ENCODE results near the gene IFT88.
A peak's percentile ranks its signal among the peaks of the same experiment; 100 is the strongest.

IFT88 gene

DNA sequence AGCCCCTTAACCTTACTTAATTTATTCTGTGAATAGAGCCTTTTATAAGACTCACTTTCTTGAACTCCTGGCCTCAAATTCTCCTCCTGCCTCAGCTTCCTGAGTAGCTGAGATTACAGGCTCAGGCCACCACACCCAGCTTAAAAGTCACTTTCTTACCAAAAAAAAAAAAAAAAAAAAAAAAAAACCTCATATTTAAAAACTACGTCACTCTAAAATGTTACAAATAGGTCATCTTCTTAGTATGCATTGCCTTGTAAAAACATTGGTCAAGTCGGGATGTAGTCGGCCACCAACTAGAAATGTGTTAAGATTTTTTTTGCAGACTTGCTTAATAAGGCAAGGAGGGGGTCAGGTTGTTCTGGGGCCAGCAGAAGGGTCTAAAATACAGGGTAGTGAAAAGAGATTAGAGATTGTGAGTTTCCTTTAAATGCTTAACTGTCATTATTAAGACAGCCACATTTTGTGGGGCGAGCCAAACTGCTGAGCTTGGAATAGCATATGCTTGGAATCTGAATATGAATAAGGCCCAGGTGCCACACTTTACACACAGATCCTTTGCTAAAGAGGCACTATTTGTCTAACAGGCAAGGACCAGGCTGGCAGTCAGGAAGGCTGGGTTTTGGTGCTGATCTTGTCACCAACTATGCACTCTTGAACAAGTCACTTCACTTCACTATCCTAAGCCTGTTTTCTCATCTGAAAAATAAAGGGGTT, 120.1 kb downstream of the IFT88 start:
- DNase-seq, result no peak

DNA sequence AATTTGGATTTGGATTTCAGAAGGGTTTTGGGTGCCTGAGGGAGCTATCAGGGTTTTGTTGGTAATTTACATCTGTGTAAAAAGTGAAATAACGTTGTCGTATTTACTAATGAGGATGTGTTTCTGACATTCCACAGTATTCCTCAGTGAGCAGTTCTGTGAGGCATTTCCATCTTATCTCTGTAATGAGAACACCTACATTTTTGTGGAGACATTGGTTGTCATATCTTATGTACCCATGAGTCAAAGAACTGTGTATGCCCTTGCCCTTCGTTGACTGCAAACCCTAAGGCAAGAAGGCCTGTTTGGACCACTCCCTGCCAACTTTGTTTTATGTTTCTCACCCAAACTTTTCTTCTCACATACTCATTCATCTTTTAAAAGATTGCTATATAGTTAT, 122.3 kb downstream of the IFT88 start:
- DNase-seq, result no peak

DNA sequence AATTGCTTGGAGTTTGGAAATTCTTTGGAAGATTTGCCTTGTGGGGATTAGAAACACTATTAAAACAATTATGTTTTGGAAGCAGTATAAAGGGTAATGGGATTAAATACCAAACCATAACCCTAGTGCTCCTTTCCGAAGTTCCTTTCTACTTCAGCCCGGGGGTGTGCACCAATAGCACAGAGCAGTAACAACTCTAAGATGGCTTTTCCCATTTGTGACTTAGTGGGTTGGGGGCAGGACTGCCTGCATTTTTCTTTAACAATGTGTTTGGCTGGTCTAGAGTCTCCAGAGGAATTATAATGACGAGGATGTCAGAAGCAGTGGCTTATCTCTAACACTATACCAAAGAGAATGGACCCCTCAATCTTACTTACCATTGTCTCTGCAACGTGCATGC, 124.7 kb downstream of the IFT88 start:
- no peak for DNase-seq

DNA sequence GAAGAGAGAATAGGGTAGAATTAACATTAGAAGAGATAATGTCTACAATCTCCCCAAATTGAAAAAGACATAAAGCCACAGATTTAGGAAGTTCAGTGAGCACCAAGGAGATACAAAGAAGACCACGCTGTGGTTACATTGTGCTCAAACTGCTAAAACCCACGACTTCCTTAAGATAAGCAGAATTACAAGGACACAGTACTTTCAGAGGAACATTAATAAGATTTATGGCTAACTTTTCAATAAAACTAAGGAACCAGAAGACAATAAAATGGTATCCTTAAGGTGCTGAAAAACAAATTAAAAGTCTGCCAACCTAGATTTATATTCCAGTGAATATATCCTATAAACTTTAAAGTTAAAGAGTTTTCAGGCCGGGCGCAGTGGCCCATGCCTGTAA, 129.1 kb downstream of the IFT88 start:
- no peak for DNase-seq

DNA sequence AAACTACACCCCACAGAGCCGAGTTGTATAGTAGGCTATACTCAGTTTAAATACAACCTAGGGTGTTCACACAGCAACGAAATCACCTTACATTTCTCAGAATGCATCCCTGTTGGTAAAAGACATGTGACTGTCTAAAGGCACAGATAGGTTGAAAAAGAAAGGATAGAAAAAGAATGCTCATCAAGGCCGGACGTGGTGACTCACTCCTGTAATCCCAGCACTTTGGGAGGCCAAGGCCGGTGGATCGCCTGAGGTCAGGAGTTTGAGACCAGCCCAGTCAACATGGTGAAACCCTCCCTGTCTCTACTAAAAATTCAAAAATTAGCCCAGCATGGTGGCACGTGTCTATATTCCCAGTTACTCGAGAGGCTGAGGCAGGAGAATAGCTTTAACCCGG, 132.8 kb downstream of the IFT88 start:
- no peak for DNase-seq

DNA sequence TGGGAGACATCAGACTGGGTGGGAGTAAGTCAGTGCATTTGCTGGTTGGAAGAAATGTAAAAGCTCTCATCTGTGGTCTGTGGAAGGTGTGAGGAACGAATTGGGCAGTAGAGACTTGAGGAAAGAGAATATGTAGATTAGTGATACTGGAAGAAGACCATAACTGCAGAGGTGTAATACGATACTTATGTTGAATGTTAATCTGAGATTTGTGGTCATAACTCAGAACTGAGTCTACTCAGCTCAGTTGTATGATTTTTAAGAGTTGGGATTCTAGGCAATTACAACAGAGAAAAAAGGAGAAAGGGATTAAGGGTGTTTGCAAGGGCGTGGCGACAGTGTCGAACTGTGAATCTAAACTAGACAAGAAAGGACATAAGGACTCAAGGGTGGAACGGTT, 133.3 kb downstream of the IFT88 start:
- DNase-seq, result no peak

- no peak for DNase-seq
Observed at GRCh38 chr13:20701461-20701860, 134.5 kb downstream of the IFT88 start.

- DNase-seq, result no peak
Observed at GRCh38 chr13:20702530-20702914, 135.6 kb downstream of the IFT88 start.

DNA sequence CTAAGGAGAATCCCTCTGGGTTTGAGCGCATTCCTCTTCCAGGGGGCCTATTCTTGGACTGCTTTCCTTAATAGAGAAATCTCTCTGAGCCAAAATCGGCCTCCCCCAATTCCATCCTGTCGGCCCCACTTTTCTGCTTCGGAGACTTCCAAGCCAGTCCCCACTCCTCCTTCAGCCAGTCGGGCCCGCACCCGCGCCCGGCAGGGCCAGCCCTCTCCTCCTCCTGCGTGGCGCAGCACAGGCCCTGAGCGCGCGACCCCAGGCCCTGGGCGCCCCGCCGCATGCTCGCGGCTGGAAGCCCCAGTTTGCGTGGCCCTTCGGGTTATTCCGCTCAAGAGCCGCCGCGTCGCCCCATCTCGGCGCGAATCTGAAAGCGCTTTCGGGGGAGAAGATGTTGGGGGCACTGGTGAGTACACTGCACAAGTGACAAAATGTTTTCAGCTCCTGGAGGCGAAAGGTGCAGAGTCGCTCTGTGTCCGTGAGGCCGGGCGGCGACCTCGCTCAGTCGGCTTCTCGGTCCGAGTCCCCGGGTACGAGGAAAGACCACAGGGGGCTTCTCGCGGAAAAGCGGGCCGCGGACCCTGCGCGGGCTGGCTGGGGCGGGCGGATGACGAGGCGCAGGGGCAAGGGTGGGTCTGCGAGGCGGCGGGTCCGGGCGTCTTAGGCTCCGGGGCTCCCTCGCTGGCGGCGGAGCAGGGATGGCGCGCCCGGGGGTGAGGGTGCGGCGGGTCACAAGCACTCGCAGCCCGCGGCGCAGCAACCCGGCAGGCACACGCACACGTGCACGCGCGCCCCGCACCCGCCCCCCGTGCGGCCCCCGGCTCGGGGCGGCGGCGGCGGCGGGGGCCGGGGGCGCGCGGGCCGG, 136.2 kb downstream of the IFT88 start, which contains the start of gene IL17D:
Gene IL17D, plus strand, starts transcription at position 785 of the 865 bp plus-strand sequence. CDS start 303 bp downstream, outside the sequence.
- DNase-seq, result peak; percentile 57

DNA sequence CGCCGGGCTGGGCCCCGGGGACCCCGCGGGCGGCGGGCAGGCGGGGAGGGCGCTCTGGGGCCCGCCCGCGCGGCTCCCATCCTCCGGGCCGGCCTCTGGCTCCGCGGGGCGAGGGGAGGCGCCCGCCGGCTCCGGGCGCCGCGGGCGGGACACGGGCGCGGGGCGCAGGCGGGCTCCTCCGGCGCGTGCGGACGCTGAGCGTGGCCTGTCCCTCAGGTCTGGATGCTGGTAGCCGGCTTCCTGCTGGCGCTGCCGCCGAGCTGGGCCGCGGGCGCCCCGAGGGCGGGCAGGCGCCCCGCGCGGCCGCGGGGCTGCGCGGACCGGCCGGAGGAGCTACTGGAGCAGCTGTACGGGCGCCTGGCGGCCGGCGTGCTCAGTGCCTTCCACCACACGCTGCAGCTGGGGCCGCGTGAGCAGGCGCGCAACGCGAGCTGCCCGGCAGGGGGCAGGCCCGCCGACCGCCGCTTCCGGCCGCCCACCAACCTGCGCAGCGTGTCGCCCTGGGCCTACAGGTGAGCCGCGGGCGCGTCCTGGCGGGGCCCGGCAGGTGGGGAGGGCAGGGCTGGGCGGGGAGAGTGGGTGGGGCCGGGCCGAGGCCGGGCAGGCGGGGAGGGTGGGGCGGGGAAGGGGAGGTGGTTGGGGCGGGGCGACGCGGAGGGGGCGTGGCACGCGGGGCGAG, 137.0 kb downstream of the IFT88 start:
- DNase-seq, result peak; percentile 83

- DNase-seq, result no peak
Observed at GRCh38 chr13:20704459-20705069, 137.6 kb downstream of the IFT88 start.

DNA sequence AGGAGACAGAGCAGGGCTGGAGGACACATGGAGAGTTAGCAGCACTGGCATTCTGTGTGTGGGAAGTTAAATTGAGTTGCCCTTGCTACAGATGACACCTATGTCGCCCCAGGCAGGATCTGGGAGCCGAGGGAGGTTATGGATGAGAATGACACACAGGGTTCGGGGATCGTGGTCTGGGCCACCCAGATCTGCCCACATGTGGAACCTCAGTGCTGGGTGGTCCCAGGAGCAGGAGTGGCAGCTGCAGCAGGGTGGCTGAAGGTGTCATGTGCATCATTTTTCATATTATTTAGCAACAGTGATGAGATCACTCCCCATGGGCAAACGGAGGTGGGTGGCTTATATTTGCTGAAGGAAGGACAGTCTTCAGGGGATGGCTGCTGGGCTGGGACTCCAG, 139.7 kb downstream of the IFT88 start:
- no peak for DNase-seq

DNA sequence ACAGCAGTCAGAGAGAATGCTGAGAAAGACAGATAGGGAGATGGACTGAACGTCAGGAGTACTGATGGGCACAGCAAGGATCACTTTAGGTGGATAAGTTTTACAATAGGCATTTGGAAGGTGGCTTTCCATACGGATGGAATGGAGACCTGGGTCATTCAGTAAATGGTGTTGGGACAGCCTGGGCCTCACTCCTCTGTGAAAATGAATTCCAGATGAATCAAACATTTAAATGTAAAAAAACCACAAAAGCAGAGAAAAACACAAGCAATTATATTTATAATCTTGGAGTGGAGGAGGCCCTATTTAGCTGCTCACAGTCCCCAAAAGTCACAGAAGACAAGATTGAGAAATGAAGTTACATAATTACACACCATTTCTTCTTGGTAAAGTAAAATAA, 141.3 kb downstream of the IFT88 start:
- DNase-seq, result no peak

DNA sequence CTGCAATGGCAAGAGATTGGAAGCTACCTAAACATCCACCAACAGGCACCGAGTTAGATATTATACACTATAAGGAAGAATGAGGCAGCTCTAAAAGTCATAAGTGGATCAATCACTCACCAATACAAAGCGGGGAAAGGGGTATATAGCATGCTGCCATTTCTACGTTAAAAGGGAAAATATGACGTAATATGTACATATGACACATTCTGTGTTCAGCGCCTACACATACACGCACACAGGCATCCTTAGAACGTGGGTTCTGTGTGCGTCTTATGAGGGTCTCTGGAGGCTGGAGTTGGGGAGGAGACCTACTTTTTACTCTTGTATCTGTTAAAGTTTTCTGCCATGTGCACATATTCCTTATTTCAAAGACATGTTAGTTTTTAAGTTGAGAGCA, 142.4 kb downstream of the IFT88 start:
- DNase-seq, result no peak

- no peak for DNase-seq
Observed at GRCh38 chr13:20709782-20710181, 142.8 kb downstream of the IFT88 start.

GRCh38 chr13:20711301-20712044, 144.5 kb downstream of the IFT88 start:
- no peak for DNase-seq

GRCh38 chr13:20713014-20713376, 146.0 kb downstream of the IFT88 start:
- DNase-seq, result no peak

- no peak for DNase-seq
Observed at GRCh38 chr13:20713751-20714150, 146.8 kb downstream of the IFT88 start.

- DNase-seq, result no peak
Observed at GRCh38 chr13:20714161-20714560, 147.2 kb downstream of the IFT88 start.

DNA sequence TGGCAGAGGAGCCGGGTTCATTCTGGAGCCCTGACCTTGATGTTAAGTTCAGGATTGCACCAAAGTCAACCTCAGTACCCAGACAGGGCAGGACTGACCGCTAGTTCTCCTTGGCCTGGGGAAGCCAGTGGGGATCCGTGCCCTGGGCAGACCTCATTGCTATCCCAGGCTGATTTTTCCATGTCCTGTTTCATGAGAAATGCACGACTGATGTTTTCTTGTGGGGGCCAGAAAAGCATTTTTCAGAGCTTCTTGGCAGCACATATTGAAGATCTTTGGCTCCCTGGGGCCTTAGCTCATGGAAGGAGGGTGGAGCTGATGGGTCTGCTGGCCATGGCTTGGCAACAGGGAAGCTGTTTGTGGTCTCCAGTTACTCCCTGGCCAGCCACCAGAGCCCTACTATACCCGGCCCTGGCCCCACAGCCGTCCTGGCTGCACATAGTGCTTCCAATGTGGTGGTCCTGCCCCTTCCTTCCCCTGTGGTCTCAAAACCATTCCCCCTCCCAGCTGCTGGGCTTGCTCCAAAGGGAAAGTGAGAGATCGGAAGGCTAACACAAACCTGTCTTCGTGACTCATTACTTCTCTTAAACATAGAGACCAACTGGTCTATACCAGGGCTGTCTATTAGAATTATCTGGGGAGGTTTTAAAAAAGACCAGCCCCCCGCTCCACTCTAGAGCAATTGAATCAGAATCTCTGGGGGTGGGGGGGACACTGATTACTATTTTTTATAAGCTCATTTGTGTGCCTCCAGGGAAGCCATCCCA, 147.8 kb downstream of the IFT88 start:
- no peak for DNase-seq

DNA sequence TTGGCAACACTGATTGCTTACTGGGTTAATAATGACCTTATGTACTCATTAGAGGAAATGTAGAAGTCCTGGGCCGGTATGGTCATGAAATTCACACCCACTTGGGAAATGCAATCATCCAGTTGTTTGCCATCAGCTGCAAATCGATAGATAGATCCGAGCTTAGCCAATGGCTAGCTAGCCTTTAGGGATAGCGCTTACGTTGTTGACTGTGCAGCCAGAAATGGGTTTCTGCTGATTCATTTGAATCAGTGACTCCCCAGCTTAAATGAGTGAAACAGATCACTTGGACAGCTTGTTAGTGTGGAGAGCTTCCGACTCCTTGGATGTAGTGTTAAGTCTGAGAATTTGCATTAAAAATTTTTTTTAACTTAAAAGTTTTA, 148.4 kb downstream of the IFT88 start:
- DNase-seq, result no peak

DNA sequence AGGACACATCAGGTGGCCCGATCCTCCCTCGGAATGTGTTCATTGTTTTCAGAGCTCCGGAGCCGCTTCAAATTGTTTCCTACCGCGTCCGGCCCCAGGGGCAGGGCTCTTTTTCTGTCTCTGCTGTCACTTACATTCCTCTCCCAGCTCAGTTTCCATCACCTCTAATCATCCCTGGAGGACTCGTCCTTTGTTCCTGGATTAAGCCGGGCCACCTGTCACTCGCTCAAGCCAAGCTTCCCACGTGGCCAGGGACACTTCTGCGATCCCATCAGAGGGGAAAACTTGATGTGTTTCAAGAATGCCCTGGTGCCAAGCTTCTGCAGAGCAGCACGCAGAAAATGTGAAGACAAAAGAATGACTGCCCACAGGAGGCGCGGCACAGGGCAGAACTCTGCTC, 150.0 kb downstream of the IFT88 start:
- DNase-seq, result no peak

All from activated T-cell treated with anti-CD3 and anti-CD28 coated beads, Interleukin-2, amount 50 U/mL, for 1 hour (primary cell).